GM21529 (cell line): ENCODE data around the gene METTL16.

Experiments
- ATAC-seq: cut with Tn5 transposase; IDR thresholded peaks from one replicate; pipeline ENCODE4 v1.9.1; 2021; ENCODE audit not compliant: unreplicated experiment

The METTL16 gene

DNA sequence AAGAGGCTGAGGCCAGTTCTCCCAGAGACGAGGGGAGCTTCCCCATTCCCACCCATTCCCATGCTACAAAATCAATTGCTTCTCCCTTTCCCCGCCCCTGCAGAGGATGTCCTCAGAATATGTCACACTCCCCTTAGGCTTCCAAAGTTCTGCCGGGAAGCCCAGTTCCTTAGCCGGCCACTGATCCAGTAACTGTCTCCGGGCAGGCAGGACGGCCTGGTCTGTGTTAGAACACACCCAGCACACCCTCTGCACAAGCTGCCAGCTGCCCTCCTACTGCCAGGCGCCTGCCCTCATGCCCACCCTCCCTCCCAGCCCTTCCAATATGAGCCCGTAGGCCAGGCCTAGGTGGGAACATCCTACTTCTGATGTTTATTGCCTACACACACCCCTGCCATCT, 143.3 kb downstream of the METTL16 start:
- no peak for ATAC-seq

GRCh38 chr17:2366747-2367494, 144.8 kb downstream of the METTL16 start:
- no peak for ATAC-seq
